ENCODE measurements around the gene AGRP.

DNA sequence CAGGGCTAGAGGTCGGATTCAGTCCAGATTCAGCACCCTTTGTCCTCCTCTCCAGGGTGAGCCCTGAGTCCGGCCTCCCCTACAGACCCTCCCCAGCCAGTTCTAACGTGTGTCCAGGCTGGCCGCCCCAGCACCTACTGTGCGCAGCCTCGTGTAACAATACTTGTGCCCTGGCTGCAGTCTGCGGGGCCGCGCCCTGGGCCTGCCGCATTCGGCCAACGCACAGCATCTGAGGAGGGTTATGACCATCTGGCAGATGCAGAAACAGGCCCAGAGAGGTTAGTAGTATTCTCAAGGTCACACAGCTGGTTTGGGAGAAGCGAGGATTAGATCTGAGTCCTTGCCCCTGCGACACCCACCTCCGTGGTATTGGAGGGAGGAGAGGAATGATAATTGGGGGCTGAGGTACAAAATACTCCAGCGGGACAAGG, 46.2 kb upstream of the AGRP start:
- TF ChIP-seq, protein P1, sequence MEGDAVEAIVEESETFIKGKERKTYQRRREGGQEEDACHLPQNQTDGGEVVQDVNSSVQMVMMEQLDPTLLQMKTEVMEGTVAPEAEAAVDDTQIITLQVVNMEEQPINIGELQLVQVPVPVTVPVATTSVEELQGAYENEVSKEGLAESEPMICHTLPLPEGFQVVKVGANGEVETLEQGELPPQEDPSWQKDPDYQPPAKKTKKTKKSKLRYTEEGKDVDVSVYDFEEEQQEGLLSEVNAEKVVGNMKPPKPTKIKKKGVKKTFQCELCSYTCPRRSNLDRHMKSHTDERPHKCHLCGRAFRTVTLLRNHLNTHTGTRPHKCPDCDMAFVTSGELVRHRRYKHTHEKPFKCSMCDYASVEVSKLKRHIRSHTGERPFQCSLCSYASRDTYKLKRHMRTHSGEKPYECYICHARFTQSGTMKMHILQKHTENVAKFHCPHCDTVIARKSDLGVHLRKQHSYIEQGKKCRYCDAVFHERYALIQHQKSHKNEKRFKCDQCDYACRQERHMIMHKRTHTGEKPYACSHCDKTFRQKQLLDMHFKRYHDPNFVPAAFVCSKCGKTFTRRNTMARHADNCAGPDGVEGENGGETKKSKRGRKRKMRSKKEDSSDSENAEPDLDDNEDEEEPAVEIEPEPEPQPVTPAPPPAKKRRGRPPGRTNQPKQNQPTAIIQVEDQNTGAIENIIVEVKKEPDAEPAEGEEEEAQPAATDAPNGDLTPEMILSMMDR (IDR thresholded peaks at IDR 0.05; ENCODE audit: borderline replicate concordance, extremely low read depth, low read length, poor library complexity, severe bottlenecking), result no peak
- no peak for TF ChIP-seq EZH2 (IDR thresholded peaks at IDR 0.05; ENCODE audit: borderline replicate concordance, low read depth, low read length, severe bottlenecking)
